ENCODE measurements around the gene CCDC39.

DNA sequence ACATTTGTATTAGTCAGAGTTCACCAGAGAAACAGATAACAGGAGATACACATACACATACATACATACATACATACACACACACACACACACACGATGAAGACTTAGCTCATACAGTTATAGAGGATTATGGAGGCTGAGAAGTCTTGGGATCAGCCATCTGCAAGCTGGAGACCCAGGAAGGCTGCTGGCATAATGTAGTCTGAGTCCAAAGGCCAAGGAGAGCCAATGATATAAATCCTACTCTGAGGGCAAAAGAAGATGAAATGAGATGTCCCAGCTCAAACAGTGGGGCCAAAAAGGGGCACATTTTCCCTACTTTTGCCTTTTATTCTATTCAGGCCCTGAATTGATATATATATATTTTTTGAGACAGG is 83.7 kb downstream of the CCDC39 start:
- TF ChIP-seq, protein P1, sequence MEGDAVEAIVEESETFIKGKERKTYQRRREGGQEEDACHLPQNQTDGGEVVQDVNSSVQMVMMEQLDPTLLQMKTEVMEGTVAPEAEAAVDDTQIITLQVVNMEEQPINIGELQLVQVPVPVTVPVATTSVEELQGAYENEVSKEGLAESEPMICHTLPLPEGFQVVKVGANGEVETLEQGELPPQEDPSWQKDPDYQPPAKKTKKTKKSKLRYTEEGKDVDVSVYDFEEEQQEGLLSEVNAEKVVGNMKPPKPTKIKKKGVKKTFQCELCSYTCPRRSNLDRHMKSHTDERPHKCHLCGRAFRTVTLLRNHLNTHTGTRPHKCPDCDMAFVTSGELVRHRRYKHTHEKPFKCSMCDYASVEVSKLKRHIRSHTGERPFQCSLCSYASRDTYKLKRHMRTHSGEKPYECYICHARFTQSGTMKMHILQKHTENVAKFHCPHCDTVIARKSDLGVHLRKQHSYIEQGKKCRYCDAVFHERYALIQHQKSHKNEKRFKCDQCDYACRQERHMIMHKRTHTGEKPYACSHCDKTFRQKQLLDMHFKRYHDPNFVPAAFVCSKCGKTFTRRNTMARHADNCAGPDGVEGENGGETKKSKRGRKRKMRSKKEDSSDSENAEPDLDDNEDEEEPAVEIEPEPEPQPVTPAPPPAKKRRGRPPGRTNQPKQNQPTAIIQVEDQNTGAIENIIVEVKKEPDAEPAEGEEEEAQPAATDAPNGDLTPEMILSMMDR (IDR thresholded peaks at IDR 0.05), result no peak
- TF ChIP-seq EZH2phosphoT487 (IDR thresholded peaks at IDR 0.05), result no peak

Data from neural progenitor cell (in vitro differentiated cells).